Stimulated activated CD8-positive, alpha-beta memory T cell treated with anti-CD3 and anti-CD28 coated beads, Interleukin-15, amount 100 ng/mL, for 4 hours (primary cell): ENCODE data around the gene KRT34.

Source experiments
- DNase-seq, 2 donors: peaks; one replicate each; pipeline ENCODE4 v3.0.0-alpha.2; 2020; ENCODE audit warnings: low read depth in 2 of 2

KRT34 gene

DNA sequence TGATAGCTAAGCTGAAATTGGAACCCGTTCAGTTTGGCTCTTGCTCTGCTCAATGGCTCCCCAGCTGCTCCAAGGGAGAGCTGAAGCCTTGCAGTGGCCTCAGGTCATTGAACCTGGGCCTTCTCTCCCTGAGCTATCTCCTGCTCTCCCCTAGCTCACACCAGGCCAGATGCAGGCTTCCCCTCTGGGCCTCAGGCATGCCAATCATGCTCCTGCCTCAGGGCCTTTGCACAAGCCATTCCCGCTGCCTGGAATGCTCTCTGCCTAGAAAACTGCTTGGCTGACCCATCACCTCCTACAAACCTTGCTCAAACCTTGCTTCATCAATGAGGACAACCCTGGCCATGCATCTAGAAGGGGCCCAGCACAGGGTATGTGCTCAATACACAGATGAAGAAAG lies 49.9 kb downstream of the KRT34 start:
- DNase-seq = no peak

DNA sequence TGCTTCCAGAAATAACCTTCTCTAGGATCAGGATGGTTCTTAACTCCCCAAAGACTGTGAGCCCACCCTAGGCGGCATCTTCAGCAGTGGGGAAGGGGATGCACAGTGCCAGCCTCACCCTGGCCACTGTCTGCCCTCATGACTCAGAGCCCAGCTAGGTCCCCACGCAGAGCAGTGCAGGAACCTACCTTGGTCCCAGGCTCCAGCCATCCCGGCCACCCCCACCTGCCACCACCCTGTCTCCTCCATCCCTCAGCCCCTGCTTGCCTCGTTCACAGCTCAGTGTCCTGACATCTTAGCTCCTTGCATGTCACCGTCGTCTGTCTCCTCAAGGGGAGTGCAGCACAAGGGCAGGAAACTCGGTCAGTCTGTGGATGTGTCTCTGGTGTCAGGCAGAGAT lies 50.5 kb downstream of the KRT34 start:
- DNase-seq = no peak

- DNase-seq = no peak
Measured at GRCh38 chr17:41329279-41329948, 52.7 kb downstream of the KRT34 start.

GRCh38 chr17:41328207-41328606 lies 53.9 kb downstream of the KRT34 start:
- no peak for DNase-seq
